H9 (cell line): ENCODE results near the gene CAMKV. TPM values are rescaled to one million over a fixed set of nuclear protein-coding genes. Genes with fewer than 3 reads are reported as not detected.

Experiments used
- DNase-seq: peaks from one replicate; pipeline ENCODE4 v3.0.0-alpha.2; 2017
- H2AFZ ChIP-seq: one replicate; pipeline ENCODE4 v1.6.1; 2013; ENCODE audit warnings: mild to moderate bottlenecking, low read length, control low read depth, moderate library complexity
- H2AK5ac ChIP-seq: 2 replicates; pipeline ENCODE4 v1.6.1; 2013; ENCODE audit warnings: low read length, control low read depth, mixed read lengths; ENCODE audit not compliant: insufficient read length
- H2BK120ac ChIP-seq: one replicate; pipeline ENCODE4 v1.6.1; 2013; ENCODE audit warnings: low read depth, mild to moderate bottlenecking, low read length, control low read depth, inconsistent platforms; ENCODE audit not compliant: poor library complexity, severe bottlenecking
- H2BK12ac ChIP-seq: 2 replicates; pipeline ENCODE4 v1.6.1; 2013; ENCODE audit warnings: low read length, control low read depth, mixed read lengths, low read depth; ENCODE audit not compliant: insufficient read length
- H2BK15ac ChIP-seq: 2 replicates; pipeline ENCODE4 v1.6.1; 2013; ENCODE audit warnings: low read depth, low read length, control low read depth
- H2BK20ac ChIP-seq: one replicate; pipeline ENCODE4 v1.6.1; 2013; ENCODE audit warnings: low read depth, mild to moderate bottlenecking, low read length, control low read depth, inconsistent platforms; ENCODE audit not compliant: poor library complexity, severe bottlenecking
- H2BK5ac ChIP-seq: 2 replicates; pipeline ENCODE4 v1.6.1; 2013; ENCODE audit warnings: low read length, control low read depth, mixed read lengths; ENCODE audit not compliant: insufficient read length
- H3K14ac ChIP-seq: 2 replicates; pipeline ENCODE4 v1.6.1; 2013; ENCODE audit warnings: low read length, control low read depth; ENCODE audit not compliant: insufficient read depth
- H3K18ac ChIP-seq: 2 replicates; pipeline ENCODE4 v1.6.1; 2013; ENCODE audit warnings: low read depth, mild to moderate bottlenecking, mixed read lengths, low read length, control low read depth; ENCODE audit not compliant: insufficient read length
- H3K23ac ChIP-seq: 2 replicates; pipeline ENCODE4 v1.6.1; 2013; ENCODE audit warnings: low read length, control low read depth, mixed read lengths, low read depth; ENCODE audit not compliant: insufficient read length
- H3K23me2 ChIP-seq: 2 replicates; pipeline ENCODE4 v1.6.1; 2013; ENCODE audit warnings: low read depth, mild to moderate bottlenecking, mixed read lengths, low read length, control low read depth; ENCODE audit not compliant: insufficient read length, poor library complexity, severe bottlenecking
- H3K27ac ChIP-seq: 2 replicates; pipeline ENCODE4 v1.5.1; 2013; ENCODE audit warnings: low read length, control low read depth, mixed read lengths, low read depth; ENCODE audit not compliant: insufficient read length
- H3K27me3 ChIP-seq: 2 replicates; pipeline ENCODE4 v1.6.1; 2013; ENCODE audit warnings: low read length, control low read depth, inconsistent platforms; ENCODE audit not compliant: insufficient read depth
- H3K4ac ChIP-seq: 2 replicates; pipeline ENCODE4 v1.6.1; 2013; ENCODE audit warnings: low read depth, mild to moderate bottlenecking, control low read depth, inconsistent platforms, low read length, moderate library complexity
- H3K4me1 ChIP-seq: 2 replicates; pipeline ENCODE4 v1.6.1; 2013; ENCODE audit warnings: low read length, control low read depth, inconsistent platforms; ENCODE audit not compliant: insufficient read depth
- H3K4me2 ChIP-seq: 2 replicates; pipeline ENCODE4 v1.6.1; 2013; ENCODE audit warnings: low read length, control low read depth, mixed read lengths; ENCODE audit not compliant: insufficient read length, insufficient read depth
- H3K56ac ChIP-seq: 2 replicates; pipeline ENCODE4 v1.6.1; 2013; ENCODE audit warnings: low read depth, mild to moderate bottlenecking, mixed read lengths, low read length, control low read depth; ENCODE audit not compliant: insufficient read length
- H3K79me1 ChIP-seq: 2 replicates; pipeline ENCODE4 v1.6.1; 2013; ENCODE audit warnings: low read depth, mild to moderate bottlenecking, moderate library complexity, low read length, control low read depth, inconsistent platforms; ENCODE audit not compliant: insufficient read depth, poor library complexity, severe bottlenecking
- H3K79me2 ChIP-seq: 2 replicates; pipeline ENCODE4 v1.6.1; 2013; ENCODE audit warnings: low read length, control low read depth, inconsistent platforms; ENCODE audit not compliant: insufficient read depth
- H3K9ac ChIP-seq: 2 replicates; pipeline ENCODE4 v1.6.1; 2013; ENCODE audit warnings: low read length, control low read depth, mixed read lengths; ENCODE audit not compliant: insufficient read length; ENCODE audit errors: extremely low read depth
- H3K9me3 ChIP-seq: one replicate; pipeline ENCODE4 v1.6.1; 2013; ENCODE audit warnings: low read depth, low read length, inconsistent platforms; ENCODE audit not compliant: control insufficient read depth
- H3T11ph ChIP-seq: one replicate; pipeline ENCODE4 v1.6.1; 2013; ENCODE audit warnings: mild to moderate bottlenecking, low read length, control low read depth, inconsistent platforms
- H4K20me1 ChIP-seq: one replicate; pipeline ENCODE4 v1.6.1; 2013; ENCODE audit not compliant: control insufficient read depth, insufficient read length, insufficient read depth
- H4K5ac ChIP-seq: 2 replicates; pipeline ENCODE4 v1.6.1; 2013; ENCODE audit warnings: low read depth, mild to moderate bottlenecking, mixed read lengths, low read length, control low read depth; ENCODE audit not compliant: insufficient read length
- H4K8ac ChIP-seq: replicated peaks from 2 replicates; pipeline ENCODE4 v1.6.1; 2013; ENCODE audit warnings: low read length, control low read depth, mixed read lengths, low read depth; ENCODE audit not compliant: insufficient read length
- H4K91ac ChIP-seq: 2 replicates; pipeline ENCODE4 v1.6.1; 2013; ENCODE audit warnings: low read depth, mild to moderate bottlenecking, moderate library complexity, mixed read lengths, low read length, control low read depth; ENCODE audit not compliant: insufficient read length
- H3K27ac Mint-ChIP-seq, 3 experiments: 2 replicates in 2 of 3; 3 replicates in 1 of 3; pipeline ENCODE4 v1.8.0; 2020 to 2021; ENCODE audit warnings: mixed read lengths in 3 of 3, mild to moderate bottlenecking in 1 of 3, moderate library complexity in 1 of 3
- H3K27me3 Mint-ChIP-seq: 2 replicates; pipeline ENCODE4 v1.8.0; 2021; ENCODE audit warnings: low read depth, mild to moderate bottlenecking, moderate library complexity, mixed read lengths
- H3K36me3 Mint-ChIP-seq, 3 experiments: 2 replicates in 2 of 3; 3 replicates in 1 of 3; pipeline ENCODE4 v1.8.0; 2020 to 2021; ENCODE audit warnings: low read depth in 3 of 3, mixed read lengths in 3 of 3; ENCODE audit not compliant: insufficient read depth in 1 of 3
- H3K4me1 Mint-ChIP-seq, 2 experiments: 2 replicates each; pipeline ENCODE4 v1.8.0; 2020; ENCODE audit warnings: mixed read lengths in 2 of 2
- H3K4me3 Mint-ChIP-seq, 2 experiments: 2 replicates in 1 of 2; 3 replicates in 1 of 2; pipeline ENCODE4 v1.8.0; 2020 to 2021; ENCODE audit warnings: mild to moderate bottlenecking in 2 of 2, mixed read lengths in 2 of 2, moderate library complexity in 1 of 2
- H3K9me3 Mint-ChIP-seq, 2 experiments: 2 replicates in 1 of 2; 3 replicates in 1 of 2; pipeline ENCODE4 v1.8.0; 2020; ENCODE audit warnings: mild to moderate bottlenecking in 2 of 2, mixed read lengths in 2 of 2, moderate library complexity in 1 of 2
- WGBS: extraction: QIAGEN DNeasy Blood & Tissue Kit; methylation state at CpG from one replicate; pipeline ENCODE4 v1.1.7; 2013; ENCODE audit warnings: missing lambda C conversion rate, low lambda C conversion rate, mixed read lengths; ENCODE audit not compliant: insufficient read length; ENCODE audit errors: extremely low coverage; 5-methylcytosine and 5-hydroxymethylcytosine counted together
- total RNA-seq: library from RNA; stranded (reverse); gene quantifications from 2 replicates; pipeline ENCODE4 v1.2.1, GENCODE V29; 2021
- TF ChIP-seq, protein P1 (sequence below): fragments of 200-600 bp; sonication (generic); conservative IDR thresholded peaks from 3 replicates; pipeline ENCODE4 v1.8.0; 2021; ENCODE audit warnings: antibody characterized with exemption, mild to moderate bottlenecking

The CAMKV gene
- total RNA-seq, 1 experiment from 2014 or later = 54.2 TPM

DNA sequence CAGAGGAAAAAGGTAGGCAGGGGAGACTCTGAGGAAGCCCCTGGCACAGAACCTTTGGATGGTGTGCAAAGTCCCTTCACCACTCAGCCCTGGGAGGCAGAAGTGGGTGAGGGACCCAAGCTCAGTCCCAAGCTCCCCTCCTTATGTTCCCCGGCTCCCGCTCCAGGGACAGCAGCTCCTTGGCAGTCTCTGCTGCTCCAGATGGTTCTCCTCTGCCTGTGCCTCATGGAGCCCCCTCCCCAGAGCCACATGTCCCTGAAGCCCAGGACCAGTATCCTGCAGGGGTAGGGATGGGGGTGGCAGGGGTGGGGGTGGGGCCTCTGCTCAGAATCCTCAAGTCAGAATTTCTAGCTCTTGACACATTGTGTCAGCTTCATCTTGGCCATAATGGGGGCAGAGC, 8.0 kb upstream of the CAMKV start:
- Histone ChIP-seq H4K5ac (no peak overlapping the region), H3K23ac (no peak overlapping the region), H3K9ac (no peak overlapping the region), H3K27me3 (no peaks in the 10 kb centered on the region), H3K14ac (no peak overlapping the region), H3K18ac (no peak overlapping the region), H2BK20ac (no peak overlapping the region), H2BK12ac (no peak overlapping the region), H4K91ac (no peak overlapping the region), H2BK5ac (no peak overlapping the region), H3K56ac (no peak overlapping the region), H2BK120ac (no peak overlapping the region), H4K20me1 (no peaks in the 10 kb centered on the region), H3K23me2 (no peaks in the 10 kb centered on the region), H2AK5ac (no peak overlapping the region), H4K8ac (no peak overlapping the region), H3K79me2 (no peaks in the 10 kb centered on the region), H3K4me2 (no peak overlapping the region), H3K4ac (no peak overlapping the region), H2AFZ (no peak overlapping the region), H3K79me1 (no peaks in the 10 kb centered on the region), H2BK15ac (no peak overlapping the region), H3T11ph (no peak overlapping the region), H3K9me3 (no peaks in the 10 kb centered on the region), H3K27ac (no peak overlapping the region), H3K4me1 (peaks cover 9% of the 10 kb centered on the region; the same call in 1 of the 2 replicates)
- Mint-ChIP-seq H3K36me3 (no peaks in the 10 kb centered on the region), H3K4me3 (no peak overlapping the region), H3K4me1 (peaks cover 29 to 31% of the 10 kb centered on the region in 2 experiments), H3K27ac (peak overlapping the region in 2 of 3 experiments; percentile 81 to 95; a peak in 2 of 7 replicates), H3K9me3 (no peaks in the 10 kb centered on the region), H3K27me3 (peaks cover 7% of the 10 kb centered on the region)
- TF ChIP-seq, protein P1, sequence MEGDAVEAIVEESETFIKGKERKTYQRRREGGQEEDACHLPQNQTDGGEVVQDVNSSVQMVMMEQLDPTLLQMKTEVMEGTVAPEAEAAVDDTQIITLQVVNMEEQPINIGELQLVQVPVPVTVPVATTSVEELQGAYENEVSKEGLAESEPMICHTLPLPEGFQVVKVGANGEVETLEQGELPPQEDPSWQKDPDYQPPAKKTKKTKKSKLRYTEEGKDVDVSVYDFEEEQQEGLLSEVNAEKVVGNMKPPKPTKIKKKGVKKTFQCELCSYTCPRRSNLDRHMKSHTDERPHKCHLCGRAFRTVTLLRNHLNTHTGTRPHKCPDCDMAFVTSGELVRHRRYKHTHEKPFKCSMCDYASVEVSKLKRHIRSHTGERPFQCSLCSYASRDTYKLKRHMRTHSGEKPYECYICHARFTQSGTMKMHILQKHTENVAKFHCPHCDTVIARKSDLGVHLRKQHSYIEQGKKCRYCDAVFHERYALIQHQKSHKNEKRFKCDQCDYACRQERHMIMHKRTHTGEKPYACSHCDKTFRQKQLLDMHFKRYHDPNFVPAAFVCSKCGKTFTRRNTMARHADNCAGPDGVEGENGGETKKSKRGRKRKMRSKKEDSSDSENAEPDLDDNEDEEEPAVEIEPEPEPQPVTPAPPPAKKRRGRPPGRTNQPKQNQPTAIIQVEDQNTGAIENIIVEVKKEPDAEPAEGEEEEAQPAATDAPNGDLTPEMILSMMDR = no peak
- WGBS = no CpG with 5 or more reads among the region's 2 CpGs
- no peak for DNase-seq
